HG02938 (cell line): ENCODE results near the gene HCRT.
"Not testable (repeated sequence)": the region's sequence is repeated elsewhere in the genome, so short reads cannot be mapped to it uniquely, and the experiment has no call there.

Experiments used
- ATAC-seq: cut with Tn5 transposase; IDR thresholded peaks from one replicate; pipeline ENCODE4 v1.9.1; 2021; ENCODE audit warnings: mild to moderate bottlenecking, moderate library complexity; ENCODE audit not compliant: unreplicated experiment

Gene HCRT

DNA sequence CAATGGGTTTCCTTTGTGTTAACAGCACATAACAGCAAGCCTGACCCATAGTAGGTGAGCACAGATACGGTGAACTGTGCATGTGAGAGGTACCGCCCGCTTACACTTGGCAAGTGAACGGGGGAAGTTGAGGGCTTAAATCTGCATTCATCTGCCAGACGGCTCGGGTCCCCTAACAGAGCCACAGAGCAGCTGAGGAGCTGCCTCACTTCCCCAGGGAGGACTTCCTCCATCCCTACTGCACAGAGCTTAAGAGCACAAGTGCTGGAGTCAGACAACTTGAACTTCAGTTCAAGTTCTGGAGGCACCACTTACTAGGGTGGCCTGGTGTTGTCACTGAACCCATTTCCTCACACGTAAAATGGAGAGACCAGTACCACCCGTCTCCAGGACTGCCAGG lies 43.9 kb downstream of the HCRT start:
- ATAC-seq = no peak

DNA sequence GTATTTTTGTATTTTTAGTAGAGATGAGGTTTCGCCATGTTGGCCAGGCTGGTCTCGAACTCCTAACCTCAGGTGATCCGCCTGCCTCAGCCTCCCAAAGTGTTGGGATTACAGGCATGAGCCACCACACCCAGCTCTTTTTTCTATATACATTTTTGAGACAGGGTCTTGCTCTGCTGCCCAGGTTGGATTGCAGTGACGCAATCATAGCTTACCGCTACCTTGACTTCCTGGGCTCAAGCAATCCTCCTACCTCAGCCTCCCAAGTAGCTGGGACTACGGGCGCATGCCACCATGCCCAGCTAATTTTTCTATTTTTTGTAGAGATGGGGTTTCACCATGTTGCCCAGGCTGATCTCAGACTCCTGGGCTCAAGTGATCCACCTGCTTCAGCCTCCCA lies 44.6 kb downstream of the HCRT start:
- ATAC-seq = not testable (repeated sequence)

DNA sequence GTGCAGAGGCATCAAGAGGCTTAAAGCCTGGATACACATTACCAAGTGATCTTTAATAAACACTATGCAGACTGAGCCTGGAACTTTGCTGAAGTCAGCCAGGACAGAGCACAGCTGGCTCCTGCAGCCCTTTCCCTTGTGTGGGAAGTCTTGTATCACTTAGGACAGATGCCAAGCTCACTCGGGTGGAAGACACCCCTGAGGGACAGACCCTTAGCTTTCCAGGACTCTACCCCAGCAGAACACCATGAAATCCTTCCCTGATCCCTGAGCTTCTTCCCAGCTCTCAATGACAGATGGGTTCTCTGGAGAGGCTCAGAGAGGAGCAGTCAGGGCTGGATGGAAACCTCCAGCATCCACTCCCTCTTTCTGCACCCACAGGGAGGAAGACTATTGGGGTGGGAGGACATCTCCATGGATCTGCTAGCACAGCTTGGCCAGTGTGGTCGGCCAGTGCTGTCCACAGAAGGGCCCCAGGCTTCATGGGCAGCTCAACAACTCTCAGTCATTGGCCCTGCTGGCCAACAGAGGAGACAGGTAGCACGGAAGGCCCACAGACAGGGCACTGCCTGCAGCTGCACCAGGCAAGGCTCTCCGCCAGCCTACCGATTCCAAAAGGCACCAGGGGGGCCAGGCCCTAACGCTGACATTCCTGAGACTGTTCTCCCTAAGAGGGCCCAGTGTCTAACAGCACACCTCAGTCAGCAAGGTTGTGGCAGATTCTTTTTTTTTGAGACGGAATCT lies 46.3 kb downstream of the HCRT start:
- ATAC-seq = no peak

DNA sequence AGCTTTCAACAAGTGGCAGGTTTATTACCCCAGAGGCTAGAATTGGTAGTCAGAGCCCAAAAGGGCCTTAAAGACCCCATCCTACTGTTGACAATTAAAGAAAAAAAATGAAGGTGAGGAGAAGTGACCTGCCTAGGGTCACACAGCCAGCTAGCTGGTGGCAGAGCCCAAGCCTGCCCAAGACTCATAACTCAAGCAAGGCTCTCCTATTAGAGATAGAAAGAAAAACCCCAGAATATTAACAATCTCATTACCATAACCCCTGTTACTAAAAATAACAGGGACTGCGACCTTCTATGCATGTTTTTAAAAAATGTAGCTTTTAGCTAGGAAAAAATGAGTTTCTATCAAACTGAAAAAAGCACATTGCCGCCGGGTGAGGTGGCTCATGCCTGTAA lies 48.6 kb downstream of the HCRT start:
- ATAC-seq = no peak

DNA sequence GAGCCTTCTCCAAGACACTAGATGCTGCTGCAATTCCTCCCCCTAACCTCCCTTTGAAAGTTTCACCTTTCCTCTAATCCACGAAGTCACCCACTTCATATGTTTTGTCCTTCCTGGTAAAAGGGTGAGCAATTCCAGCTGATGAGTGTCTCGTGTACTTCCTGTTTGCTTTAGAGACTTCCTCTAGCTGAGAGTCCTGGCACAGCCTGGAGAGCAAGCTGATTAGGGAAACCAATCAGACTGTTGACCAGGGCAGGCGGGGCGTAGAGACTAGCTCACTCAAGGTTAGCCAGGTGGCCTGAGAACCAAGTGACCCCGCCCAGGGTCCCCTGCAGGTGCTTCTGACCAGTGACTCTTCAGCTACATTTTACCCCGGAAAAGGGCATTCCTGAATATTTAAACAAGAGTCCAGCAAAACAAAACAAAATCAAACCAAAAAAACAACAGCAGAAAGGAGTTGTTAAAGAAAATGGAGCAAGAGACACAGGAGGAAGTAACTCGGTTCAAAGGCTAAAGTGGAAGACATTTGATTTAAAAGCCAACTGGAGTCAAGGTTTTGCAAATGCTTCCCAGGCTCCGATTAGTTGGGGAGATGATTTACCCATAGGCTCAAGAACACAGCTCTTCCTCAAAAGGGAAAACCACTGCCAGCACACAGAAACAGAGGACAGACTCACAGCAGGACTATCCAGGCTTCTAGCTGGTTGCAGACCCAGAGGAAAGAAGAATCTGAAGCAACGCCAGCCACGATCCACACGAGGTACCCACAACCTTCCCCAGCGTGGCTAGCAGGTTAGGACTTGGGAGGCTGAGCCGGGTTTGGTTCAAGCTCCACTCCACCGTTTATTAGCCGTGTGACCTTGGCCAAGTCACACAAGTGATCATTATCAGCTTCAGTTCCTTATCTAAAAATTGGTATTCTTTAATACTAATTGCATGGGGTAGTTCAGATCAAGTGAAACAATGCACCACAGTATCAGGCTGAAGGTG lies 49.3 kb downstream of the HCRT start:
- no peak for ATAC-seq

DNA sequence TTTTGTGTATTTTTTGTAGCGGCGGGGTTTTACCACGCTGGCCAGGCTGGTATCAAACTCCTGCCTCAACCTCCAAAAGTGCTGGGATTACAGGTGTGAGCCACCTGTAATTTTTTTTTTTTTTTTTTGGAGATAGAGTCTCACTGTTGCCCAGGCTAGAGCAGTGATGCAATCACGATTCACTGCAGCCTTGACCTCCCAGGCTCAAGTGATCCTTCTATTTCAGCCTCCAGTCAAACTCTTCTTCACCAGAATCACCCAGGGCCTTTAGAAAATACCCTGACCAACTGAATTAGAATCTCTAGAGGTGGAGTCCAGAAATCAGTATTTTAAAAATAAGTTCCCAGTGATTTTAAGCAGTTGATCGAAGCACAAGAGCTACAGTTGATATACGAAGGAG lies 50.1 kb downstream of the HCRT start:
- ATAC-seq = no peak
